Ammon's horn (tissue), 1 donor: ENCODE measurements around the gene SERP2.

Experiments
- DNase-seq: peaks from one replicate; pipeline ENCODE4 v3.0.0-alpha.2; 2016; ENCODE audit warnings: low spot score

SERP2 gene

GRCh38 chr13:44389060-44389666, 15.5 kb downstream of the SERP2 start:
- DNase-seq: no peak

GRCh38 chr13:44389876-44390275, 16.3 kb downstream of the SERP2 start:
- DNase-seq: no peak

GRCh38 chr13:44393391-44393790, 19.8 kb downstream of the SERP2 start:
- peak; percentile 47 for DNase-seq

- no peak for DNase-seq
Observed at GRCh38 chr13:44394658-44395057, 21.0 kb downstream of the SERP2 start.

GRCh38 chr13:44395976-44396694, 22.5 kb downstream of the SERP2 start:
- DNase-seq: no peak

GRCh38 chr13:44396701-44397580, 23.3 kb downstream of the SERP2 start:
- DNase-seq: no peak

- DNase-seq: no peak
Observed at GRCh38 chr13:44397766-44398223, 24.2 kb downstream of the SERP2 start.

- DNase-seq: no peak
Observed at GRCh38 chr13:44398606-44399005, 25.0 kb downstream of the SERP2 start.

GRCh38 chr13:44399074-44399473, 25.4 kb downstream of the SERP2 start:
- DNase-seq: no peak

GRCh38 chr13:44400736-44401135, 27.1 kb downstream of the SERP2 start:
- no peak for DNase-seq

- DNase-seq: no peak
Observed at GRCh38 chr13:44401577-44401976, 28.0 kb downstream of the SERP2 start.

GRCh38 chr13:44402899-44403445, 29.3 kb downstream of the SERP2 start:
- no peak for DNase-seq

GRCh38 chr13:44403461-44404056, 29.9 kb downstream of the SERP2 start:
- DNase-seq: no peak

GRCh38 chr13:44404261-44405132, 30.9 kb downstream of the SERP2 start:
- DNase-seq: no peak

GRCh38 chr13:44406617-44407016, 33.0 kb downstream of the SERP2 start:
- DNase-seq: no peak

- no peak for DNase-seq
Observed at GRCh38 chr13:44407379-44407778, 33.8 kb downstream of the SERP2 start.

- no peak for DNase-seq
Observed at GRCh38 chr13:44407891-44408290, 34.3 kb downstream of the SERP2 start.

- DNase-seq: no peak
Observed at GRCh38 chr13:44409595-44409994, 36.0 kb downstream of the SERP2 start.

GRCh38 chr13:44410328-44410859, 36.8 kb downstream of the SERP2 start:
- no peak for DNase-seq

- DNase-seq: no peak
Observed at GRCh38 chr13:44411841-44412240, 38.2 kb downstream of the SERP2 start.
